Adrenal gland (tissue), 12 donors: ENCODE results near the gene CSTPP1. TPM values are rescaled to one million over a fixed set of nuclear protein-coding genes. Genes with fewer than 3 reads are reported as not detected.
"Not testable (repeated sequence)": the region's sequence is repeated elsewhere in the genome, so short reads cannot be mapped to it uniquely, and the experiment has no call there.

Experiments used
- DNase-seq, 7 donors: peaks; one replicate each; pipeline ENCODE4 v3.0.0-alpha.2; 2019 to 2020
- H3K27ac ChIP-seq, 5 donors: fragments of 200-600 bp; sonication (generic) in 4 of 5; 1 replicate in 3 of 5; 2 replicates in 2 of 5; pipeline versions ENCODE4 v1.5.1 to v1.8.0; 2016 to 2020; ENCODE audit warnings: mild to moderate bottlenecking in 1 of 5
- H3K27me3 ChIP-seq: fragments of 200-600 bp; 2 replicates; pipeline ENCODE4 v1.8.0; 2021
- H3K36me3 ChIP-seq, 2 donors: fragments of 200-600 bp; replicated peaks in 1 of 2; 1 replicate in 1 of 2; 2 replicates in 1 of 2; pipeline versions ENCODE4 v1.5.1 to v1.8.0; 2018 to 2022
- H3K4me1 ChIP-seq, 2 donors: fragments of 200-600 bp; replicated peaks in 1 of 2; 1 replicate in 1 of 2; 2 replicates in 1 of 2; pipeline versions ENCODE4 v1.5.1 to v1.8.0; 2018 to 2021
- H3K4me3 ChIP-seq, 4 donors: fragments of 200-600 bp; sonication (generic) in 3 of 4; one replicate each; pipeline ENCODE4 v1.5.1; 2016 to 2018
- H3K9me3 ChIP-seq, 3 donors: fragments of 200-600 bp; sonication (generic) in 1 of 3; replicated peaks in 1 of 3; 1 replicate in 2 of 3; 2 replicates in 1 of 3; pipeline versions ENCODE4 v1.5.1 to v1.8.0; 2016 to 2021
- CTCF ChIP-seq, 6 experiments: fragments of 450-650 bp in 4 of 6; fragments of 200-600 bp in 2 of 6; sonication (generic) in 1 of 6; IDR thresholded peaks; 1 replicate in 5 of 6; 2 replicates in 1 of 6; pipeline versions ENCODE4 v1.5.1 to v1.8.0; 2016 to 2021; ENCODE audit warnings: antibody characterized with exemption in 6 of 6, mild to moderate bottlenecking in 2 of 6, moderate library complexity in 1 of 6
- POLR2A ChIP-seq, 2 donors: fragments of 450-650 bp; IDR thresholded peaks; one replicate each; pipeline ENCODE4 v1.6.1; 2017; ENCODE audit warnings: antibody characterized with exemption in 2 of 2, mild to moderate bottlenecking in 2 of 2, moderate library complexity in 1 of 2
- WGBS, 4 donors: extraction: QIAGEN DNeasy Blood & Tissue Kit in 2 of 4; methylation state at CpG; one replicate each; pipeline versions ENCODE4 v1.1.5 to v1.1.7; 2013 to 2017; 5-methylcytosine and 5-hydroxymethylcytosine counted together
- intact Hi-C, 2 donors: fragments of 100-400 bp; cut with DNase I; formaldehyde crosslinking; loops; one replicate each; pipeline versions ENCODE4 v1.14.1 to v1.15.0; 2022 to 2023
- polyA plus RNA-seq, 3 donors: library from polyadenylated mRNA; stranded (reverse); fragments of 200-250 nt in 2 of 3; fragments of 350-450 nt in 1 of 3; fragmentation: Illumina TruSeq in 1 of 3; extraction: RNeasy Lipid Tissue Mini Kit (QIAGEN cat#74804) in 1 of 3; gene quantifications; one replicate each; pipeline ENCODE4 v1.2.3, GENCODE V29; 2013 to 2014
- total RNA-seq, 9 donors: library from RNA; depleted of rRNA in 4 of 9; stranded (reverse); fragments of >200 nt in 4 of 9; fragments of 120-200 nt in 1 of 9; fragmentation: NEBNext Ultra II Directional in 1 of 9; extraction: Animal tissue kit (Norgen Biotek cat#: 25700) in 1 of 9; gene quantifications; one replicate each; pipeline versions ENCODE4 v1.1.0 to v1.2.4, GENCODE V29; 2013 to 2023
- donor health status: healthy with polysubstance abuse.
- donor health status: Bipolar disorder and iron deficiency.
- donor health status: DM: yes; HTN: yes; CAD: no.
- donor health status: DM: no; HTN: no; CAD: no.
- donor health status: DM: no; HTN: no; CAD: no.
- donor health status: DM: yes; HTN: yes; CAD: no.

Gene CSTPP1
- total and polyA plus RNA-seq, 12 donors: 17.6 to 63.0 (median 24.4) TPM

DNA sequence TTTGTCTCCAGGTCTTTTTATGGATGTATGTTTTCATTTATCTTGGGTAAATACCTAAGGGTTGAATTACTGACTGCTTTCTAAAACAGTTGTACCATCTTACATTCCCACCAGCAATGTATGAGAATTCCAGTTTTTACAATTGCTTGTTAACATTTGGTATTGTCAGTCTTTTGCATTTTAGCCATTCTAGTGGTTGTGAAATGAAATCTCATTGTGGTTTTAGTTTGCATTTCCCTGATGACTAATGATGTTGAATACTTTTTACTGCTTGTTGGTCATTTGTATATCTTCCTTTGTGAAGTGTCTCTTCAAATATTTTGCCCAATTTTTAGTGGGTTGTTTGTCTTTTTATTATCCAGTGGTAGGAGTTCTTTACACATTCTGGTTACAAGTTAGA is 147.4 kb downstream of the CSTPP1 start:
- TF ChIP-seq CTCF (IDR thresholded peaks at IDR 0.05) (no peak), POLR2A (IDR thresholded peaks at IDR 0.05) (no peak)
- Histone ChIP-seq H3K4me3 (no peak overlapping the region), H3K36me3 (no peaks in the 10 kb centered on the region), H3K4me1 (no peaks in the 10 kb centered on the region), H3K27me3 (no peaks in the 10 kb centered on the region), H3K27ac (no peak overlapping the region), H3K9me3 (no peaks in the 10 kb centered on the region)
- intact Hi-C loops: no loop called here
- no peak for DNase-seq

DNA sequence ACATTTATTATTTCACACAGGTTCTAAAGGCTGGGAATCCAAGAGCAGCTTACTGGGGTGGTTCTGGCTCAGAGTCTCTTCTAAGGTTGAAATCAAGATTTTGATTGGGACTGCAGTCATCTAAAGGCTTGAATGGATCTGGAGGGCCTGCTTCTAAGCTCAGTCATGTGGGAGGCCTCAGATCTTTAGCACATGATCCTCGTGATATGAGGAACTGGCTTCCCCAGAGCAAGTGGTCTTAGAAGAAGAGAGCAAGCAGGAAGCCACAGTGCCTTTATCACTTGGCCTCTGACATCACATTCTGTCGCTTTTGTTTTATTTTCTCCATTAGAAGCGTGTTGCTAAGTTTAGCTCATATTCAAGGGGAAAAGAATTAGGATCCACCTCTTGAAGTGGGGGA is 151.2 kb downstream of the CSTPP1 start:
- H3K36me3 ChIP-seq: no peaks in the 10 kb centered on the region
- intact Hi-C loops: no loop called here
- no peak for DNase-seq
- TF ChIP-seq POLR2A (IDR thresholded peaks at IDR 0.05) (no peak), CTCF (IDR thresholded peaks at IDR 0.05) (no peak)
- H3K4me1 ChIP-seq: no peaks in the 10 kb centered on the region
- 61 to 75% (median 69%) methylated on average over 3 of the region's 3 CpGs for WGBS, 4 donors
- no peaks in the 10 kb centered on the region for H3K27me3 ChIP-seq
- H3K4me3 ChIP-seq: no peak overlapping the region
- no peak overlapping the region for H3K27ac ChIP-seq
- H3K9me3 ChIP-seq: no peaks in the 10 kb centered on the region

GRCh38 chr11:47093541-47093940 is 157.0 kb downstream of the CSTPP1 start:
- H3K4me1 ChIP-seq: no peaks in the 10 kb centered on the region
- H3K27me3 ChIP-seq: no peaks in the 10 kb centered on the region
- no peak for DNase-seq
- H3K9me3 ChIP-seq: no peaks in the 10 kb centered on the region
- TF ChIP-seq CTCF (IDR thresholded peaks at IDR 0.05) (no peak), POLR2A (IDR thresholded peaks at IDR 0.05) (no peak)
- WGBS, 4 donors: 95 to 100% (median 96%) methylated on average over 2 of the region's 2 CpGs
- H3K27ac ChIP-seq: no peak overlapping the region
- H3K36me3 ChIP-seq: no peaks in the 10 kb centered on the region
- intact Hi-C loops: no loop called here
- no peak overlapping the region for H3K4me3 ChIP-seq

- H3K4me1 ChIP-seq, H3K27me3 ChIP-seq, H3K36me3 ChIP-seq, H3K4me3 ChIP-seq, intact Hi-C loops, H3K27ac ChIP-seq, DNase-seq, H3K9me3 ChIP-seq: not testable (repeated sequence)
- 82 to 92% (median 88%) methylated on average over 4 to 18 of the region's 22 CpGs for WGBS, 4 donors
Measured at GRCh38 chr11:47096871-47097270, 160.3 kb downstream of the CSTPP1 start.

DNA sequence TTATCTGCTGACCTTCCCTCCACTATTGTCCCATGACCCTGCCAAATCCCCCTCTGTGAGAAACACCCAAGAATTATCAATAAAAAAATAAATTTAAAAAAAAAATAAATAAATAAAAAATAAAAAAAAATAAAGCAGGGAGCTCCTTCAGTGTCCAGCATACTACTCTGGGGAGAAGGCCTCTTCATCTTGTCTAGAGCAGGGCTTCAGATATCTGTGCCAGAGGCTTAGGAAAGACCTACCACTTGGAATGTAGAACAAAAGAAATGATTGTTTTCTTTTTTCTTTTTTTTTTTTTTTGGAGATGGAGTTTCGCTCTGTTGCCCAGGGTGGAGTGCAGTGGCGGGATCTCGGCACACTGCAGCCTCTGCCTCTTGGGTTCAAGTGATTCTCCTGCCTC is 161.7 kb downstream of the CSTPP1 start:
- H3K36me3 ChIP-seq, DNase-seq: not testable (repeated sequence)

More for the DNA sequence above, 161.7 kb downstream of the CSTPP1 start:
- H3K9me3 ChIP-seq, intact Hi-C loops, H3K4me1 ChIP-seq, H3K27me3 ChIP-seq, H3K4me3 ChIP-seq, H3K27ac ChIP-seq: not testable (repeated sequence)
- 95 to 98% (median 96%) methylated on average over 3 of the region's 3 CpGs for WGBS, 4 donors
